HG03342 (cell line): ENCODE results near the gene ABHD14A.
"Not testable (repeated sequence)": the region's sequence is repeated elsewhere in the genome, so short reads cannot be mapped to it uniquely, and the experiment has no call there.

Experiments used
- ATAC-seq: cut with Tn5 transposase; IDR thresholded peaks from one replicate; pipeline ENCODE4 v1.9.1; 2021; ENCODE audit warnings: mild to moderate bottlenecking, moderate library complexity; ENCODE audit not compliant: unreplicated experiment

The ABHD14A gene

GRCh38 chr3:51993657-51994056, 18.8 kb downstream of the ABHD14A start:
- not testable (repeated sequence) for ATAC-seq

GRCh38 chr3:51994530-51994929, 19.7 kb downstream of the ABHD14A start:
- ATAC-seq, result no peak

- ATAC-seq, result peak; percentile 85
These were observed 20.7 kb downstream of the ABHD14A start, which contains the start of gene RPL29 for GRCh38 chr3:51995346-51996163. Gene RPL29 (minus strand): TSS chr3:51995895. CDS start chr3:51995461, 434 bp downstream.

- no peak for ATAC-seq
These were observed 22.3 kb downstream of the ABHD14A start for GRCh38 chr3:51997172-51997571.

- ATAC-seq, result no peak
These were observed 23.2 kb downstream of the ABHD14A start for GRCh38 chr3:51997935-51998596.

GRCh38 chr3:51998774-51999173, 23.9 kb downstream of the ABHD14A start:
- no peak for ATAC-seq

GRCh38 chr3:51999846-52000245, 25.0 kb downstream of the ABHD14A start:
- ATAC-seq, result no peak

GRCh38 chr3:52001443-52001974, 26.6 kb downstream of the ABHD14A start:
- peak; percentile 77 for ATAC-seq

GRCh38 chr3:52002748-52003147, 27.9 kb downstream of the ABHD14A start:
- no peak for ATAC-seq

GRCh38 chr3:52004163-52004787, 29.4 kb downstream of the ABHD14A start:
- ATAC-seq, result no peak

GRCh38 chr3:52004906-52005395, 30.1 kb downstream of the ABHD14A start:
- no peak for ATAC-seq

- ATAC-seq, result no peak
These were observed 30.7 kb downstream of the ABHD14A start for GRCh38 chr3:52005571-52005986.

- ATAC-seq, result no peak
These were observed 31.4 kb downstream of the ABHD14A start for GRCh38 chr3:52006017-52006819.

GRCh38 chr3:52006820-52007133, 31.9 kb downstream of the ABHD14A start:
- ATAC-seq, result no peak

- no peak for ATAC-seq
These were observed 32.4 kb downstream of the ABHD14A start for GRCh38 chr3:52007291-52007690.

GRCh38 chr3:52010431-52010830, 35.6 kb downstream of the ABHD14A start:
- no peak for ATAC-seq

GRCh38 chr3:52012699-52013098, 37.8 kb downstream of the ABHD14A start:
- no peak for ATAC-seq

- no peak for ATAC-seq
These were observed 39.1 kb downstream of the ABHD14A start for GRCh38 chr3:52013802-52014598.

GRCh38 chr3:52014613-52015012, 39.7 kb downstream of the ABHD14A start:
- no peak for ATAC-seq
